Panc1 (cell line): Measurements from ENCODE around the gene XXYLT1. TPM values are rescaled to one million over a fixed set of nuclear protein-coding genes. Genes with fewer than 3 reads are reported as not detected.

Experiments
- ATAC-seq: fragments of 200-7000 bp; cut with Tn5 transposase; 2 replicates; pipeline ENCODE4 v1.9.1; 2020; ENCODE audit warnings: mild to moderate bottlenecking, moderate library complexity
- BruUV-seq: library from RNA; stranded (reverse); fragments of 400-500 nt; replicated peaks from 2 replicates; lab custom pipeline; 2021; lab: Mats Ljungman, UMichigan
- CTCF ChIA-PET: fragments of 300-600 bp; sonication (Branson Sonifier 250); formaldehyde crosslinking; loops from one replicate; lab custom pipeline; 2022; ENCODE audit warnings: antibody characterized with exemption; lab: Charles Lee
- POLR2A ChIA-PET: fragments of 300-600 bp; sonication (Branson Sonifier 250); formaldehyde crosslinking; loops from one replicate; lab custom pipeline; 2022; ENCODE audit warnings: antibody characterized with exemption; lab: Charles Lee
- DNase-seq: peaks from one replicate; pipeline ENCODE4 v3.0.0-alpha.2; 2010; ENCODE audit warnings: low read depth, low spot score
- H3K27ac ChIP-seq: 2 replicates; pipeline ENCODE4 v1.5.1; 2011; ENCODE audit warnings: mild to moderate bottlenecking, low read length, inconsistent platforms
- H3K27me3 ChIP-seq: fragments of 200-500 bp; sonication (Bioruptor generic); 2 replicates; pipeline ENCODE4 v1.6.0; 2014; ENCODE audit warnings: low read length, inconsistent platforms; ENCODE audit not compliant: control insufficient read depth, insufficient read depth
- H3K36me3 ChIP-seq: fragments of 200-500 bp; sonication (Bioruptor generic); 2 replicates; pipeline ENCODE4 v1.5.1; 2014; ENCODE audit warnings: inconsistent platforms, mild to moderate bottlenecking, low read length, moderate library complexity; ENCODE audit not compliant: control insufficient read depth, insufficient read depth
- H3K4me1 ChIP-seq: 2 replicates; pipeline ENCODE4 v1.5.1; 2011; ENCODE audit warnings: inconsistent platforms, mild to moderate bottlenecking, low read length, moderate library complexity; ENCODE audit not compliant: control insufficient read depth, insufficient read depth
- H3K4me3 ChIP-seq, 2 experiments: 2 replicates each; pipeline ENCODE4 v1.5.1; 2011 to 2012; ENCODE audit warnings: low read depth in 2 of 2, low read length in 2 of 2, mild to moderate bottlenecking in 2 of 2, inconsistent platforms in 1 of 2, moderate library complexity in 1 of 2
- H3K9me3 ChIP-seq: fragments of 200-500 bp; sonication (Bioruptor generic); 2 replicates; pipeline ENCODE4 v1.5.1; 2014; ENCODE audit warnings: low read depth, mild to moderate bottlenecking, inconsistent platforms, low read length, moderate library complexity; ENCODE audit not compliant: control insufficient read depth, insufficient read depth
- CTCF ChIP-seq: fragments of 450-650 bp; IDR thresholded peaks from 2 replicates; pipeline ENCODE4 v1.5.1; 2017; ENCODE audit warnings: mild to moderate bottlenecking
- POLR2AphosphoS5 ChIP-seq: IDR thresholded peaks from 2 replicates; pipeline ENCODE4 v1.6.1; 2012; ENCODE audit warnings: mild to moderate bottlenecking, low read depth, low read length, moderate library complexity
- REST ChIP-seq, 2 experiments: IDR thresholded peaks; 2 replicates each; pipeline ENCODE4 v1.6.1; 2011 to 2012; ENCODE audit warnings: low read depth in 2 of 2, control low read depth in 1 of 2, low read length in 1 of 2, mild to moderate bottlenecking in 1 of 2, moderate library complexity in 1 of 2; ENCODE audit not compliant: insufficient read depth in 1 of 2
- SIN3A ChIP-seq: IDR thresholded peaks from 2 replicates; pipeline ENCODE4 v1.6.1; 2012; ENCODE audit warnings: low read depth, mild to moderate bottlenecking, low read length, moderate library complexity, borderline replicate concordance; ENCODE audit not compliant: insufficient read depth
- TCF7L2 ChIP-seq: IDR thresholded peaks from 2 replicates; pipeline ENCODE4 v1.6.1; 2011; ENCODE audit warnings: mild to moderate bottlenecking, low read depth, low read length, inconsistent platforms
- in situ Hi-C: cut with HindIII; loops from 2 replicates; pipeline ENCODE4 v1.10.0; 2016; ENCODE audit warnings: low sequenced_read_pairs, low pct_unique_long_range_greater_than_20kb
- intact Hi-C: fragments of 100-400 bp; cut with micrococcal nuclease; formaldehyde crosslinking; loops from one replicate; pipeline ENCODE4 v1.10.0; 2022; ENCODE audit not compliant: unreplicated experiment
- total RNA-seq: library from RNA; stranded (reverse); gene quantifications from one replicate; pipeline ENCODE4 v1.2.1, GENCODE V29; 2021; ENCODE audit not compliant: unreplicated experiment

XXYLT1 gene
- total RNA-seq, 1 experiment from 2014 or later: 26.0 TPM

- peaks cover 5% of the 10 kb centered on the region; the same call in 1 of the 2 replicates for H3K9me3 ChIP-seq
- H3K27ac ChIP-seq: no peak overlapping the region
- no peaks in the 10 kb centered on the region for H3K36me3 ChIP-seq
- DNase-seq (no peak), ATAC-seq (no peak)
- H3K27me3 ChIP-seq: no peaks in the 10 kb centered on the region
- H3K4me1 ChIP-seq: no peaks in the 10 kb centered on the region
- ChIA-PET CTCF (no interaction called here), POLR2A (no interaction called here)
- BruUV-seq: no TSS peak
- TF ChIP-seq POLR2AphosphoS5: no peak
- no peak for TF ChIP-seq SIN3A
- no peak for TF ChIP-seq TCF7L2
- no peak for TF ChIP-seq REST (IDR thresholded peaks at IDR 0.05; ENCODE audit: insufficient read depth in 1 of 2, low read depth in 2 of 2, low read length in 1 of 2)
- TF ChIP-seq CTCF: no peak
- in situ Hi-C loops (no loop called here), intact Hi-C loops (no loop called here)
- H3K4me3 ChIP-seq: no peak overlapping the region
Measured at GRCh38 chr3:195137638-195138588, 133.0 kb downstream of the XXYLT1 start.

- Histone ChIP-seq H3K4me3 (no peak overlapping the region), H3K27ac (no peak overlapping the region), H3K4me1 (no peaks in the 10 kb centered on the region), H3K36me3 (no peaks in the 10 kb centered on the region), H3K9me3 (peaks cover 2% of the 10 kb centered on the region; the same call in 1 of the 2 replicates), H3K27me3 (no peaks in the 10 kb centered on the region)
- DNase-seq (no peak), ATAC-seq (no peak)
- TF ChIP-seq REST (IDR thresholded peaks at IDR 0.05; ENCODE audit: insufficient read depth in 1 of 2, low read depth in 2 of 2, low read length in 1 of 2) (no peak), SIN3A (no peak), CTCF (no peak), TCF7L2 (no peak), POLR2AphosphoS5 (no peak)
- ChIA-PET POLR2A (no interaction called here), CTCF (no interaction called here)
- intact Hi-C loops (no loop called here), in situ Hi-C loops (no loop called here)
- no TSS peak for BruUV-seq
Measured at GRCh38 chr3:195135917-195136316, 135.0 kb downstream of the XXYLT1 start.
